ENCODE results near the gene STUM.

Gene STUM

GRCh38 chr1:226629896-226630550 is 81.5 kb downstream of the STUM start:
- H3K36me3 ChIP-seq (ENCODE audit: insufficient read depth, low read length), result peaks cover 25% of the 10 kb centered on the region
- H3K9ac ChIP-seq (ENCODE audit: low read depth, low read length), result no peak overlapping the region
- H3K4me3 ChIP-seq (ENCODE audit: low read depth in 1 of 2, low read length in 2 of 2), result no peak overlapping the region
- ATAC-seq (ENCODE audit: insufficient read depth, low read depth) (no peak), DNase-seq (no peak)
- TF ChIP-seq CTCF (IDR thresholded peaks at IDR 0.05; ENCODE audit: borderline replicate concordance, extremely low read depth, low read length, poor library complexity, severe bottlenecking), result no peak
- no peak for TF ChIP-seq EZH2 (IDR thresholded peaks at IDR 0.05; ENCODE audit: borderline replicate concordance, low read depth, low read length, severe bottlenecking)
- peaks cover 10% of the 10 kb centered on the region for H3K4me1 ChIP-seq (ENCODE audit: insufficient read depth, low read length)
- no peak overlapping the region for H3K4me2 ChIP-seq (ENCODE audit: insufficient read depth, low read length)
- H3K9me3 ChIP-seq (ENCODE audit: insufficient read depth, low read length, severe bottlenecking), result no peaks in the 10 kb centered on the region
- H3K27ac ChIP-seq (ENCODE audit: low read length), result no peak overlapping the region
- H4K20me1 ChIP-seq (ENCODE audit: insufficient read depth, low read length), result no peaks in the 10 kb centered on the region; the same call in 1 of the 2 replicates
- no peaks in the 10 kb centered on the region for H3K79me2 ChIP-seq (ENCODE audit: insufficient read depth, low read length)
- H2AFZ ChIP-seq (ENCODE audit: low read depth, low read length), result no peak overlapping the region
- H3K27me3 ChIP-seq (ENCODE audit: insufficient read depth, low read length, poor library complexity), result no peaks in the 10 kb centered on the region

GRCh38 chr1:226630592-226630991 is 82.0 kb downstream of the STUM start:
- no peaks in the 10 kb centered on the region for H3K27me3 ChIP-seq (ENCODE audit: insufficient read depth, low read length, poor library complexity)
- DNase-seq, result no peak

GRCh38 chr1:226631229-226632000 is 82.9 kb downstream of the STUM start:
- H3K4me2 ChIP-seq (ENCODE audit: insufficient read depth, low read length), result no peak overlapping the region
- no peaks in the 10 kb centered on the region for H3K27me3 ChIP-seq (ENCODE audit: insufficient read depth, low read length, poor library complexity)
- no peaks in the 10 kb centered on the region for H3K9me3 ChIP-seq (ENCODE audit: insufficient read depth, low read length, severe bottlenecking)
- H2AFZ ChIP-seq (ENCODE audit: low read depth, low read length), result no peak overlapping the region
- no peak for DNase-seq
- H3K36me3 ChIP-seq (ENCODE audit: insufficient read depth, low read length), result peaks cover 34% of the 10 kb centered on the region
- H3K4me1 ChIP-seq (ENCODE audit: insufficient read depth, low read length), result peaks cover 4% of the 10 kb centered on the region
- no peak for ATAC-seq (ENCODE audit: insufficient read depth, low read depth)
- H3K4me3 ChIP-seq (ENCODE audit: low read depth in 1 of 2, low read length in 2 of 2), result no peak overlapping the region
- no peaks in the 10 kb centered on the region; the same call in 1 of the 2 replicates for H4K20me1 ChIP-seq (ENCODE audit: insufficient read depth, low read length)
- no peak for TF ChIP-seq EZH2 (IDR thresholded peaks at IDR 0.05; ENCODE audit: borderline replicate concordance, low read depth, low read length, severe bottlenecking)
- no peak for TF ChIP-seq CTCF (IDR thresholded peaks at IDR 0.05; ENCODE audit: borderline replicate concordance, extremely low read depth, low read length, poor library complexity, severe bottlenecking)
- no peak overlapping the region for H3K9ac ChIP-seq (ENCODE audit: low read depth, low read length)
- no peaks in the 10 kb centered on the region for H3K79me2 ChIP-seq (ENCODE audit: insufficient read depth, low read length)
- H3K27ac ChIP-seq (ENCODE audit: low read length), result no peak overlapping the region

More at GRCh38 chr1:226630592-226630991, 82.0 kb downstream of the STUM start:
- no peak overlapping the region for H3K4me2 ChIP-seq (ENCODE audit: insufficient read depth, low read length)
- H3K79me2 ChIP-seq (ENCODE audit: insufficient read depth, low read length), result no peaks in the 10 kb centered on the region
- ATAC-seq (ENCODE audit: insufficient read depth, low read depth), result no peak
- no peaks in the 10 kb centered on the region; the same call in 1 of the 2 replicates for H4K20me1 ChIP-seq (ENCODE audit: insufficient read depth, low read length)
- peaks cover 10% of the 10 kb centered on the region for H3K4me1 ChIP-seq (ENCODE audit: insufficient read depth, low read length)
- no peak overlapping the region for H3K27ac ChIP-seq (ENCODE audit: low read length)
- no peak overlapping the region for H2AFZ ChIP-seq (ENCODE audit: low read depth, low read length)
- no peak for TF ChIP-seq EZH2 (IDR thresholded peaks at IDR 0.05; ENCODE audit: borderline replicate concordance, low read depth, low read length, severe bottlenecking)
- no peak for TF ChIP-seq CTCF (IDR thresholded peaks at IDR 0.05; ENCODE audit: borderline replicate concordance, extremely low read depth, low read length, poor library complexity, severe bottlenecking)
- peaks cover 27% of the 10 kb centered on the region for H3K36me3 ChIP-seq (ENCODE audit: insufficient read depth, low read length)
- no peak overlapping the region for H3K9ac ChIP-seq (ENCODE audit: low read depth, low read length)
- no peak overlapping the region for H3K4me3 ChIP-seq (ENCODE audit: low read depth in 1 of 2, low read length in 2 of 2)
- no peaks in the 10 kb centered on the region for H3K9me3 ChIP-seq (ENCODE audit: insufficient read depth, low read length, severe bottlenecking)

Measured in DND-41 (cell line).